NCI-H446 treated with DMSO at 0.1 percent for 48 hours (cell line): ENCODE measurements around the gene GPI.
"Not testable (repeated sequence)": the region's sequence is repeated elsewhere in the genome, so short reads cannot be mapped to it uniquely, and the experiment has no call there.

Experiments
- DNase-seq: peaks from one replicate; lab custom pipeline; 2025; lab: John Stamatoyannopoulos, UW

The GPI gene

GRCh38 chr19:34367624-34367957, 2.6 kb downstream of the GPI start:
- no peak for DNase-seq

DNA sequence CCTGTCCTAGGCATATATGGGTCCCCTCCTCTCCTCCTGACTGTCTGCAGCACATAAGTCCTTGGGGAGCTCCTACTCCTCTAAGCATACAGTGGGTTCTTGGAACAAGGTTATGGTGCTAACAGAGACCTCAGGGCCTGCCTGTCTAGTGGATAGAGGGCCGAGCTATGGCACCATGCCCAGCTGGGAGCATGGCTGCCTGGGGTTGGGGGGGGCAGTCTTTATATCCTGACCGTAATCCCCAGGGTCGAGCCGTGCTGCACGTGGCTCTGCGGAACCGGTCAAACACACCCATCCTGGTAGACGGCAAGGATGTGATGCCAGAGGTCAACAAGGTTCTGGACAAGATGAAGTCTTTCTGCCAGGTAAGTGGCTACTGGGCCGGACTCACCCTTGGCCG, 3.3 kb downstream of the GPI start:
- DNase-seq, result no peak

DNA sequence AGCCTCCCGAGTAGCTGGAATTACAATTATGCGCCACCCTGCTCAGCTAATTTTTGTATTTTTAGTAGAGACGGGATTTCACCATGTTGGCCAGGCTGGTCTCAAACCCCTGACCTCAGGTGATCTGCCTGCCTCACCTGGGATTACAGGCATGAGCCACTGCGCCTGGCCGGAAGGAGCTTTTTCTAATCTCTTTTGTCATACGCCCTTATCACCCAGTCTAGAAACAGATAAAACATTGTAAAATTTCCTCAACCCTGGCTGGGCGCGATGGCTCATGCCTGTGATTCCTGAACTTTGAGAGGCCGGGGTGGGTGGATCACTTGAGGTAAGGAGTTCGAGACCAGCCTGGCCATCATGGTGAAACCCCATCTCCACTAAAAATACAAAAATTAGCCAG, 4.2 kb downstream of the GPI start:
- DNase-seq, result not testable (repeated sequence)

- DNase-seq, result no peak
Observed at GRCh38 chr19:34370117-34370516, 5.1 kb downstream of the GPI start.

- DNase-seq, result no peak
Observed at GRCh38 chr19:34370983-34371382, 6.0 kb downstream of the GPI start.

DNA sequence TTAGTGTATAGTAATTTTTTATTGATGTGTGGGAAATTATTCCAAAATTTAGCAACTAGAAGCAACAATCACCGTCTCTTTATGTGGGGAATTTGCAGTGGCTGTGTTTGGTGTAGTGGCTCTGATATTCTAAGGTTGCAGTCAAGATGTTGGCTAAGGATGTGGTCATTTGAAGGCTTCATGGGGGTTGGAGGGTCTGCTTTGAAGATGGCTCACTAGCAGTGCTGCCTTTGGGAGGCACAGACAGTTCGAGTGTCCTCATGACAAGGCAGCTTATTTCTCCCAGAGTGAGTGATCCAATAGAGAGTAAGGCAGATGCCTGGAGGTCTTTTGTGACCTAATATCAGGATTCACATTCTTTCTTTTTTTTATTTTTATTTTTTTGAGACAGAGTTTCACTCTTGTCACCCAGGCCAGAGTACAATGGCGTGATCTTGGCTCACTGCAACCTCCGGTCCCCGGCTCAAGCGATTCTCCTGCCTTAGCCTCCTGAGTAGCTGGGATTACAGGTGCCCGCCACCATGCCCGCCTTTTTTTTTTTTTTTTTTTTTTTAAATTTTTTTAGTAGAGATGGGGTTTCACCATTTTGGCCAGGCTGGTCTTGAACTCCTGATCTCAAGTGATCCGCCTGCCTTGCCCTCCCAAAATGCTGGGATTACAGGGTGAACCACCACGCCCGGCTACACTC, 8.7 kb downstream of the GPI start:
- DNase-seq, result no peak

DNA sequence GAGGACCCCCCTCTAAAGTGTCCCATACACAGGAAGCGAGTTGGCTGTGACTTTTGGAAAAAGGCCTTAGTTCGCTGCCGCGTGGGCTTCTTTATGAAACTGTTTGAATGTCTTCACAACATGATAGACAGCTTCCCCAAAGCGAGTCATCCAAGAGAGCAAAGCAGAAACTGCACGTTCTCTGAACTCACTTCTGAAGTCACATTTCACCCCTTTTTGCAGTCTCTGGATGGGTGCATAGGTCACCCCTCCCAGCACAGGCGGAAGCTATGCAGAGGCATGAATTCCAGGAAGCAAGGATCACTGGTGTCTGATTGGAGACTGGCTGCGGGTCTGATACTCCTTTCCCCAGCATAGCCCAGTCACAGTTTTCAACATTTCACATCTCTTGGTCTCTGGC, 10.6 kb downstream of the GPI start:
- no peak for DNase-seq

DNA sequence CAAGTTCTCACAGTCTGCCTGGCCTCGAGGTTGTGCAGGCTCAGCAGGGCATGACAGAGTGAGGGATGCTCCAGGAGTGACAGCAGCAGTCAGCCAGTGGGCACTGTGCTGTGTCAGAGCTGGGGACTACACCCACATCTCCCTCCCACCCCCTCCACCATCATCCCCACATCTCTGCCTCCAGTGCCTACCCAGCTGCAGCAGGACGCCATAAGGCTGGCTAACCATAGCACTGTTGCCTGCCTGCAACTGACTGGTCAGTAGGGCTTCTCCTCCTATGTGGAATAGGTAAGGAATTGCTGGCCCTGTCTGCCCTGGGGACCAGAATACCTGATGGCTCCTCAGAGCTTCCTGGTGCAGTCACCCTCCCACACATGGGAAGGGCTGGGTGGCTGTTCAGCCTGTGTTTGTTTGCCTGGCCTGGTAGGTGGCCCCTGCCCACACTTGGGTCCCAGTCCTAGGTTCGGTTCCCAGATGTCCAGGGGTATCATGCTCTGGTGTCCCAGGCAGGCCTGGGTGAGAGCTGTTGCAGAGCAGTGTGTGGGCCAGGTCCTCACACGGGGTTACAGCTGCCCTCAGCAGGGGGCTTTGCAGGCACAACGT, 15.7 kb downstream of the GPI start:
- DNase-seq, result no peak

DNA sequence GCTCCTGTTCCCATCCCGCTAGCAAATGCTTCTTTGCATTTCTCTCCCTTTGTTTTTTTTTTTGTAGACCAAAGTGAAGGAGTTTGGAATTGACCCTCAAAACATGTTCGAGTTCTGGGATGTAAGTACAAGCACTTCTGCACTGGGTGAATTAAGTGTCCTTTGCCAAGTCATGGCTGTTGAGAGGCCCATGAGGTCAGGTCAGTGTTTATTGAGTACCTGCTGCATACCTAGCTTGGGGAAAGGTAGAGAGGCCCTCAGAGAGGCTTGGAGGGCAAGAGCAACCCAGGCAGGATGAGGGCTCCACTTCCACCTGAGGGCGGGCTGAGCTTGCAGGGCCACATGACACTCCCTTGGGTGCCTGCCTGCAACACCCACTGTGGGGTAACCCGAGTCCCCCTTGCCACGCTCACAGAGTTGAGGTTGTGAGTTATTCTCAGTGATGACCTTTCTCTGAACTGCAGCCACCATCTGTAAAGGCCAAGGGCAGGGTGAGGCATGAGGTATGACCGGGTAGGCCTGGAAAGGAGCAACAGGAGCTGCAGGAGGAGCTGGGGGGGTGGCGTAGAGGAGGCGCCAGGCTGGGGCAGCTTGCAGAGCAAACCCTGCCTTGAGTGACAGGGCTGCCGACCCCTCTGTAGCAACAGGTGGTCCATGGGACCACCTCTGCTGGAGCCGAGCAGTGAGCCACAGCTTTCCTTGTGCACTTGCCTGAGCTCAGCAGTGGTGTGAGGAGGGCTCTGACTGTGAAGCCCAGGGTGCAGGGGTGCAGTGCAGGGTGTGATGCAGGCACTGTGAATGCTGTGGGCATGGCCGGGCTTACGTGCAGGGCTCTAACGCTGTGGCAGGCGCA, 16.6 kb downstream of the GPI start:
- no peak for DNase-seq

GRCh38 chr19:34382471-34382870, 17.5 kb downstream of the GPI start:
- no peak for DNase-seq

- DNase-seq, result no peak
Observed at GRCh38 chr19:34383599-34383998, 18.6 kb downstream of the GPI start.

DNA sequence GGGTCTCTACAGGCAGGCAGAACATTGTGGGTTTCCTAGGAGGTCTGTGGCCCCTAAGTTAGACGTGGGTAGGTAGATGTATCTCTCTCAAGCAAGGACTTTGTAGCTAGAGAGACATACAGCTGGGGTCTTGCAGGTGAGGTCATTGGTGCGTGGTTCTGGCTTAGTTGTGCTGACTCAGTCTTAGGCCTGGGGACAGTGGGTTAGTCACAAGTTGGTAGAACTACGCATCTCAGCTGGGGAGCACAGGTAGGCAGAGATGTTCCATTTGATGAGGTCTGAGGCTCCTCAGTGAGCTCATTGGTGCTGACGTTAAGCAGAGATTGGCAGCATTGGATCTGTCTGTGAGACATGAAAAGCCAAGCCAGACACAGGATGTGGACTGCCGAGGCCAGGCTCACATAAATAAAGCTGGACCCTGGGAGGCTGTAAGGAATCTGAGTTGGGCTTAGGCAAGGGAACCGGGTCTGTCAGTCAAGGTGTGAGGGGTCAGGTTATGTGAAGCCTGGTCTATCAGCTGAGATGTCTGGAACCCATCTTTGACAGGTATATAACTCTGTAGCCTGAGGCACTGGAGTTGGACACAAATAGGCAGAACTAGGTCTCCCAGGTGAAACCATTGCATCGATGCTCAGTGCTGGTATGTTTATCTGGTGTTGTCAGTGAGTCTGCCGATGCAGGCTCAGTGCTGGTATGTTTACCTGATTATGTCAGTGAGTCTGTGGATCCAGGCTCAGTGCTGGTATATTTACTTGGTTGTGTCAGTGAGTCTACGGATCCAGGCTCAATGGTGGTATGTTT, 21.8 kb downstream of the GPI start:
- DNase-seq, result no peak

DNA sequence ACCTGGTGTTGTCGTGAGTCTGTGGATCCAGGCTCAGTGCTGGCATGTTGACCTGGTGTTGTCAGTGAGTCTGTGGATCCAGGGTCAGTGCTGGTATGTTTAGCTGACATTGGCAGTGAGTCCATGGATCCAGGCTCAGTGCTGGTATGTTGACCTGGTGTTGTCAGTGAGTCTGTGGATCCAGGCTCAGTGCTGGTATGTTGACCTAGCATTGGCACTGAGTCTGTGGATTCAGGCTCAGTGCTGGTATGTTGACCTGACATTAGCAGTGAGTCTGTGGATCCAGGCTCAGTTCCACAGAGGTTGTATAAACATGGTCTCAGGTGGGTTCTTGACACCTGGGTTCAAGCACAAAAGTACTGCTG, 22.4 kb downstream of the GPI start:
- DNase-seq, result no peak

GRCh38 chr19:34388745-34389144, 23.7 kb downstream of the GPI start:
- DNase-seq, result not testable (repeated sequence)

DNA sequence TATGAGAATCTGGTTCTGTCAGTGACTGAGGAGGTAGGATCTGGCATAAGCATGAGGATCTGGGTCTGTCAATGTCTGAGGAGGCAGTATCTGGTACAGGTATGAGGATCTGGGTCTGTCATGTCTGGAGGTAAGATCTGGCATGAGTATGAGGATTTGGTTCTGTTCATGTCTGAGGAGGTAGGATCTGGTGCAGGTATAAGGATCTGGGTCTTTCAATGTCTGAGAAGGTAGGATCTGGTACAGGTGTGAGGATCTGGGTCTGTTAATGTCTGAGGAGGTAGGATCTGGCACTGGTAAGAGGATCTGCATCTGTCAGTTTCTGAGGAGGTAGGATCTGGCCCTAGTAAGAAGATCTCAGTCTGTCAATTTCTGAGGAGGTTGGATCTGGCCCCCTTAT, 26.8 kb downstream of the GPI start:
- no peak for DNase-seq

- DNase-seq, result no peak
Observed at GRCh38 chr19:34393031-34393430, 28.0 kb downstream of the GPI start.

- DNase-seq, result no peak
Observed at GRCh38 chr19:34393629-34394028, 28.6 kb downstream of the GPI start.

GRCh38 chr19:34397853-34398252, 32.9 kb downstream of the GPI start:
- no peak for DNase-seq

- no peak for DNase-seq
Observed at GRCh38 chr19:34399886-34400285, 34.9 kb downstream of the GPI start.

DNA sequence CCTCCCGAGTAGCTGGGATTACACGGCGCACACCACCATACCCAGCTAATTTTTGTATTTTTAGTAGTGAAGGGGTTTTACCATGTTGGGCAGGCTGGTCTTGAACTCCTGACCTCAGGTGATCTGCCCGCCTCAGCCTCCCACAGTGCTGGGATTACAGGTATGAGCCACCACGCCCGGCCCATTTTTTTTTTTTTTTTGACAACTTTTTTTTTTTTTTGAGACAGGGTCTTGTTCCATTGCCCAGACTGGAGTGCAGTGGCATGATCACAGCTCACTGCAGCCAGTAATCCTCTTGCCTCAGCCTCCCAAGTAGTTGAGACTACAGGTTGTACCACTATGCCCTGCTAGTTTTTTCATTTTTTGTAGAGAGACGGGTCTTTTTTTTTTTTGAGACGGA, 35.8 kb downstream of the GPI start:
- DNase-seq, result not testable (repeated sequence)

- no peak for DNase-seq
Observed at GRCh38 chr19:34402074-34402600, 37.1 kb downstream of the GPI start.

- no peak for DNase-seq
Observed at GRCh38 chr19:34403784-34404108, 38.8 kb downstream of the GPI start.
